HepG2 (cell line): Measurements from ENCODE around the gene FZD4. TPM values are rescaled to one million over a fixed set of nuclear protein-coding genes. Genes with fewer than 3 reads are reported as not detected.

Source experiments
- ATAC-seq: fragments of 200-7000 bp; cut with Tn5 transposase; 3 replicates; pipeline ENCODE4 v1.9.1; 2020; ENCODE audit warnings: mild to moderate bottlenecking, moderate library complexity
- BruUV-seq: library from RNA; stranded (reverse); fragments of 400-500 nt; replicated peaks from 2 replicates; lab custom pipeline; 2021; lab: Mats Ljungman, UMichigan
- CTCF ChIA-PET: fragments of 300-600 bp; formaldehyde crosslinking; extraction: SDS; loops from one replicate; lab custom pipeline; 2021; ENCODE audit warnings: low total read pairs, inconsistent platforms, low intra/inter-chr PET ratio; lab: Yijun Ruan, JAX
- POLR2A ChIA-PET: fragments of 350-600 bp; sonication (Branson Sonifier 250); formaldehyde crosslinking; loops from one replicate; lab custom pipeline; 2020; ENCODE audit warnings: antibody characterized with exemption, inconsistent platforms; lab: Yijun Ruan, JAX
- DNase-seq: peaks from one replicate; pipeline ENCODE4 v3.0.0-alpha.2; 2015; ENCODE audit warnings: low spot score
- FAIRE-seq: peaks from 3 replicates; lab custom pipeline; 2011; peaks lifted over from hg19 to GRCh38; lab: Jason Lieb, UNC
- H2AFZ ChIP-seq: one replicate; pipeline ENCODE4 v1.6.1; 2011; ENCODE audit warnings: low read length, inconsistent platforms
- H3K27ac ChIP-seq: fragments of 300-600 bp; 3 replicates; pipeline ENCODE4 v1.8.0; 2011; ENCODE audit warnings: mixed run types, mild to moderate bottlenecking, mixed read lengths, low read length, inconsistent platforms; ENCODE audit not compliant: insufficient read depth; ENCODE audit errors: extremely low read length
- H3K27me3 ChIP-seq, 2 experiments: fragments of 200-600 bp in 1 of 2; 2 replicates in 1 of 2; 3 replicates in 1 of 2; pipeline versions ENCODE4 v1.6.0 to v1.8.0; 2011; ENCODE audit warnings: low read length in 2 of 2, mild to moderate bottlenecking in 2 of 2, moderate library complexity in 2 of 2, inconsistent platforms in 1 of 2; ENCODE audit not compliant: insufficient read depth in 2 of 2, control insufficient read depth in 1 of 2
- H3K36me3 ChIP-seq, 2 experiments: fragments of 200-600 bp in 1 of 2; replicated peaks in 1 of 2; 2 replicates in 1 of 2; 3 replicates in 1 of 2; pipeline versions ENCODE4 v1.5.1 to v1.8.0; 2011; ENCODE audit warnings: low read length in 2 of 2, inconsistent platforms in 1 of 2; ENCODE audit not compliant: insufficient read depth in 2 of 2, control insufficient read depth in 1 of 2
- H3K4me1 ChIP-seq: 2 replicates; pipeline ENCODE4 v1.5.1; 2012; ENCODE audit warnings: low read length, inconsistent platforms; ENCODE audit not compliant: insufficient read depth
- H3K4me2 ChIP-seq: 2 replicates; pipeline ENCODE4 v1.6.0; 2011; ENCODE audit warnings: low read depth, low read length, inconsistent platforms
- H3K4me3 ChIP-seq, 3 experiments: fragments of 200-600 bp in 1 of 3; sonication (generic), shearing (Covaris generic) in 1 of 3; replicated peaks in 1 of 3; 2 replicates each; pipeline ENCODE4 v1.5.1; 2011 to 2016; ENCODE audit warnings: low read length in 3 of 3, inconsistent platforms in 2 of 3, low read depth in 2 of 3, mild to moderate bottlenecking in 2 of 3, control low read depth in 1 of 3, mixed read lengths in 1 of 3; ENCODE audit not compliant: insufficient read depth in 1 of 3
- H3K79me2 ChIP-seq: one replicate; pipeline ENCODE4 v1.6.1; 2011; ENCODE audit warnings: low read length, inconsistent platforms; ENCODE audit not compliant: insufficient read depth
- H3K9ac ChIP-seq: 2 replicates; pipeline ENCODE4 v1.6.0; 2011; ENCODE audit warnings: mild to moderate bottlenecking, low read depth, low read length, inconsistent platforms; ENCODE audit not compliant: insufficient read depth
- H3K9me3 ChIP-seq: 2 replicates; pipeline ENCODE4 v1.5.1; 2012; ENCODE audit warnings: mild to moderate bottlenecking, low read length
- H4K20me1 ChIP-seq: 2 replicates; pipeline ENCODE4 v1.6.0; 2011; ENCODE audit warnings: inconsistent platforms, mild to moderate bottlenecking, low read length, moderate library complexity; ENCODE audit not compliant: insufficient read depth
- CHD4 ChIP-seq: fragments of 200-600 bp; sonication (generic); IDR thresholded peaks from 2 replicates; pipeline ENCODE4 v1.7.0; 2017; ENCODE audit warnings: mild to moderate bottlenecking, low read length, borderline replicate concordance
- GZF1 ChIP-seq: sonication (generic); formaldehyde crosslinking; IDR thresholded peaks from 2 replicates; pipeline ENCODE4 v1.5.1; 2020; ENCODE audit warnings: mild to moderate bottlenecking, missing genetic modification reagents
- HNF4A ChIP-seq: sonication (generic); formaldehyde crosslinking; IDR thresholded peaks from 2 replicates; pipeline ENCODE4 v1.4.0; 2020; ENCODE audit warnings: missing genetic modification reagents
- KMT2B ChIP-seq: IDR thresholded peaks from 2 replicates; pipeline ENCODE4 v1.6.1; 2016; ENCODE audit warnings: missing genetic modification reagents, missing compliant biosample characterization
- MXD4 ChIP-seq: IDR thresholded peaks from 2 replicates; pipeline ENCODE4 v1.6.1; 2016; ENCODE audit warnings: mild to moderate bottlenecking, missing biosample characterization, missing genetic modification reagents
- USF2 ChIP-seq, 2 experiments: sonication (generic) in 1 of 2; formaldehyde crosslinking in 1 of 2; IDR thresholded peaks; 2 replicates each; pipeline versions ENCODE4 v1.5.1 to v1.6.1; 2011 to 2020; ENCODE audit warnings: borderline replicate concordance in 1 of 2, low read depth in 1 of 2, low read length in 1 of 2, mild to moderate bottlenecking in 1 of 2, missing genetic modification reagents in 1 of 2, moderate library complexity in 1 of 2
- ZNF260 ChIP-seq: sonication (generic); formaldehyde crosslinking; IDR thresholded peaks from 2 replicates; pipeline ENCODE4 v1.4.0; 2020; ENCODE audit warnings: missing genetic modification reagents, low read depth, mild to moderate bottlenecking, borderline replicate concordance
- ZNF567 ChIP-seq: sonication (generic); formaldehyde crosslinking; IDR thresholded peaks from 2 replicates; pipeline ENCODE4 v1.8.1; 2023; ENCODE audit warnings: mild to moderate bottlenecking, missing genetic modification reagents, borderline replicate concordance
- WGBS: methylation state at CpG from one replicate; pipeline ENCODE4 v1.1.6; 2017; ENCODE audit warnings: low lambda C conversion rate; 5-methylcytosine and 5-hydroxymethylcytosine counted together
- in situ Hi-C: cut with HindIII; loops from 2 replicates; pipeline ENCODE4 v1.10.0; 2017; ENCODE audit warnings: low pct_unique_long_range_greater_than_20kb; ENCODE audit not compliant: extremely low pct_ligation_motif_present
- intact Hi-C: fragments of 100-400 bp; cut with micrococcal nuclease; formaldehyde crosslinking; loops from one replicate; pipeline ENCODE4 v1.10.0; 2022; ENCODE audit not compliant: unreplicated experiment
- polyA plus RNA-seq, 8 experiments: library from polyadenylated mRNA; depleted of rRNA in 3 of 8; stranded (reverse) in 7 of 8; unstranded in 1 of 8; fragments of >200 nt; fragmentation: Illumina TruSeq in 4 of 8; extraction: Trizol in 4 of 8; gene quantifications; 2 replicates each; pipeline versions ENCODE4 v1.2.1 to v1.2.3, GENCODE V29; 2011 to 2016; ENCODE audit warnings: low read depth in 4 of 8, missing spikeins in 1 of 8, mixed read lengths in 1 of 8; ENCODE audit not compliant: insufficient read depth in 1 of 8
- total RNA-seq, 5 experiments: library from RNA; depleted of rRNA; stranded (reverse); fragments of >200 nt; fragmentation: Illumina TruSeq; extraction: Trizol; gene quantifications; 2 replicates each; pipeline ENCODE4 v1.2.3, GENCODE V29; 2016; ENCODE audit warnings: low read depth in 1 of 5
- TF ChIP-seq, protein P1 (sequence below): sonication (generic); formaldehyde crosslinking; IDR thresholded peaks from 2 replicates; pipeline ENCODE4; 2020; ENCODE audit warnings: missing genetic modification reagents, mild to moderate bottlenecking, borderline replicate concordance
- TF ChIP-seq, protein P2 (sequence below): sonication (generic); formaldehyde crosslinking; IDR thresholded peaks from 2 replicates; pipeline ENCODE4 v1.4.0; 2020; ENCODE audit warnings: mild to moderate bottlenecking, missing genetic modification reagents
- TF ChIP-seq, protein P3 (sequence below): IDR thresholded peaks from 2 replicates; pipeline ENCODE4 v1.4.0; 2020; ENCODE audit warnings: mild to moderate bottlenecking, missing genetic modification reagents

The FZD4 gene
- total and polyA plus RNA-seq, 2 of the 13 experiments (the other 11 are each of a cell fraction or from before 2014, with no cell fraction given): 46.5 to 70.4 TPM

- TF ChIP-seq, protein P1, sequence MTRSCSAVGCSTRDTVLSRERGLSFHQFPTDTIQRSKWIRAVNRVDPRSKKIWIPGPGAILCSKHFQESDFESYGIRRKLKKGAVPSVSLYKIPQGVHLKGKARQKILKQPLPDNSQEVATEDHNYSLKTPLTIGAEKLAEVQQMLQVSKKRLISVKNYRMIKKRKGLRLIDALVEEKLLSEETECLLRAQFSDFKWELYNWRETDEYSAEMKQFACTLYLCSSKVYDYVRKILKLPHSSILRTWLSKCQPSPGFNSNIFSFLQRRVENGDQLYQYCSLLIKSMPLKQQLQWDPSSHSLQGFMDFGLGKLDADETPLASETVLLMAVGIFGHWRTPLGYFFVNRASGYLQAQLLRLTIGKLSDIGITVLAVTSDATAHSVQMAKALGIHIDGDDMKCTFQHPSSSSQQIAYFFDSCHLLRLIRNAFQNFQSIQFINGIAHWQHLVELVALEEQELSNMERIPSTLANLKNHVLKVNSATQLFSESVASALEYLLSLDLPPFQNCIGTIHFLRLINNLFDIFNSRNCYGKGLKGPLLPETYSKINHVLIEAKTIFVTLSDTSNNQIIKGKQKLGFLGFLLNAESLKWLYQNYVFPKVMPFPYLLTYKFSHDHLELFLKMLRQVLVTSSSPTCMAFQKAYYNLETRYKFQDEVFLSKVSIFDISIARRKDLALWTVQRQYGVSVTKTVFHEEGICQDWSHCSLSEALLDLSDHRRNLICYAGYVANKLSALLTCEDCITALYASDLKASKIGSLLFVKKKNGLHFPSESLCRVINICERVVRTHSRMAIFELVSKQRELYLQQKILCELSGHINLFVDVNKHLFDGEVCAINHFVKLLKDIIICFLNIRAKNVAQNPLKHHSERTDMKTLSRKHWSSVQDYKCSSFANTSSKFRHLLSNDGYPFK (CRISPR knock-in tag): peak; percentile 23; the same call in 1 of the 2 replicates
- no peak for TF ChIP-seq ZNF567
- TF ChIP-seq, all 625 proteins: peak for 33
These were observed 27.9 kb upstream of the FZD4 start (continued) for GRCh38 chr11:86983021-86983488.

GRCh38 chr11:86981777-86982540 lies 26.8 kb upstream of the FZD4 start:
- no peak for DNase-seq
- H3K9me3 ChIP-seq: no peaks in the 10 kb centered on the region
- H3K9ac ChIP-seq: no peak overlapping the region
- FAIRE-seq: no peak
- H3K4me1 ChIP-seq: peaks cover 68% of the 10 kb centered on the region
- peak overlapping the region; percentile 24 for H3K27ac ChIP-seq
- in situ Hi-C loops (no loop called here), intact Hi-C loops (no loop called here)
- no peak overlapping the region for H3K4me3 ChIP-seq
- 45% methylated on average over 7 of the region's 7 CpGs for WGBS
- no peak overlapping the region for H2AFZ ChIP-seq
- ChIA-PET CTCF (no interaction called here), POLR2A (interaction anchor here (1.0 to 3.0 kb wide), 5 partner anchors 18 to 56 kb away, joined by 3 to 16 read pairs (median 6); partner anchors contain the start of genes FZD4 and TMEM135)
- H3K79me2 ChIP-seq: no peaks in the 10 kb centered on the region
- no peaks in the 10 kb centered on the region for H4K20me1 ChIP-seq
- ATAC-seq: peak; percentile 26
- H3K27me3 ChIP-seq: no peaks in the 10 kb centered on the region
- no TSS peak for BruUV-seq
- no peaks in the 10 kb centered on the region for H3K36me3 ChIP-seq
- peak overlapping the region; percentile 18 for H3K4me2 ChIP-seq
- TF ChIP-seq USF2 (IDR thresholded peaks at IDR 0.05; ENCODE audit: low read depth, low read length) (0 out of 2 replicates have a peak, but pooled peaks have one; percentile 14), USF2 (CRISPR knock-in tag; IDR thresholded peaks at IDR 0.05; ENCODE audit: borderline replicate concordance) (peak; percentile 28; the same call in 1 of the 2 replicates), CHD4 (no peak), KMT2B (no peak), GZF1 (CRISPR knock-in tag) (no peak), MXD4 (CRISPR knock-in tag) (no peak), HNF4A (peak; percentile 60), ZNF260 (CRISPR knock-in tag) (no peak)
- TF ChIP-seq, protein P2, sequence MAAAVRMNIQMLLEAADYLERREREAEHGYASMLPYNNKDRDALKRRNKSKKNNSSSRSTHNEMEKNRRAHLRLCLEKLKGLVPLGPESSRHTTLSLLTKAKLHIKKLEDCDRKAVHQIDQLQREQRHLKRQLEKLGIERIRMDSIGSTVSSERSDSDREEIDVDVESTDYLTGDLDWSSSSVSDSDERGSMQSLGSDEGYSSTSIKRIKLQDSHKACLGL (CRISPR knock-in tag): no peak
- TF ChIP-seq, protein P3, sequence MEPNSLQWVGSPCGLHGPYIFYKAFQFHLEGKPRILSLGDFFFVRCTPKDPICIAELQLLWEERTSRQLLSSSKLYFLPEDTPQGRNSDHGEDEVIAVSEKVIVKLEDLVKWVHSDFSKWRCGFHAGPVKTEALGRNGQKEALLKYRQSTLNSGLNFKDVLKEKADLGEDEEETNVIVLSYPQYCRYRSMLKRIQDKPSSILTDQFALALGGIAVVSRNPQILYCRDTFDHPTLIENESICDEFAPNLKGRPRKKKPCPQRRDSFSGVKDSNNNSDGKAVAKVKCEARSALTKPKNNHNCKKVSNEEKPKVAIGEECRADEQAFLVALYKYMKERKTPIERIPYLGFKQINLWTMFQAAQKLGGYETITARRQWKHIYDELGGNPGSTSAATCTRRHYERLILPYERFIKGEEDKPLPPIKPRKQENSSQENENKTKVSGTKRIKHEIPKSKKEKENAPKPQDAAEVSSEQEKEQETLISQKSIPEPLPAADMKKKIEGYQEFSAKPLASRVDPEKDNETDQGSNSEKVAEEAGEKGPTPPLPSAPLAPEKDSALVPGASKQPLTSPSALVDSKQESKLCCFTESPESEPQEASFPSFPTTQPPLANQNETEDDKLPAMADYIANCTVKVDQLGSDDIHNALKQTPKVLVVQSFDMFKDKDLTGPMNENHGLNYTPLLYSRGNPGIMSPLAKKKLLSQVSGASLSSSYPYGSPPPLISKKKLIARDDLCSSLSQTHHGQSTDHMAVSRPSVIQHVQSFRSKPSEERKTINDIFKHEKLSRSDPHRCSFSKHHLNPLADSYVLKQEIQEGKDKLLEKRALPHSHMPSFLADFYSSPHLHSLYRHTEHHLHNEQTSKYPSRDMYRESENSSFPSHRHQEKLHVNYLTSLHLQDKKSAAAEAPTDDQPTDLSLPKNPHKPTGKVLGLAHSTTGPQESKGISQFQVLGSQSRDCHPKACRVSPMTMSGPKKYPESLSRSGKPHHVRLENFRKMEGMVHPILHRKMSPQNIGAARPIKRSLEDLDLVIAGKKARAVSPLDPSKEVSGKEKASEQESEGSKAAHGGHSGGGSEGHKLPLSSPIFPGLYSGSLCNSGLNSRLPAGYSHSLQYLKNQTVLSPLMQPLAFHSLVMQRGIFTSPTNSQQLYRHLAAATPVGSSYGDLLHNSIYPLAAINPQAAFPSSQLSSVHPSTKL (CRISPR knock-in tag): 0 out of 2 replicates have a peak, but pooled peaks have one; percentile 21
